ENCODE results near the gene TRABD2B.

DNA sequence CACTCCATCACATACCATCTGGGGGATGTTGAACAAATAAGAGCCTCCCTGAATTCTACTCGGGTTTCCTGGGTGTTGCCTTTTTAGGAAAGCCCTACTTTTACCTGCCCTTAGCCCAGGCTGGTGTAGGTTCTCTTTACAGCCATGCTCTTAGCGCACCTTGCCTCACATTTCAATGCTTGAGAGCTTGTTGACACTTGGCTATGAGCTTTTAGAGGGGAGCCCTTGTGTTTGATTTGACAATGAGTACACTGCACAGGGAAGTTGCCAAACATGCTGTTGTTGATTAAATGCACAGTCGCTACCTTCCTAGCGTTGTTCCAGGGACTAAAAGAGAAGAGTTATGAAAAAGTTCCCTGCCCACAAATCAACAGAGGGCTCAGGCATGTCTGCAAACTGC, 103.8 kb downstream of the TRABD2B start:
- TF ChIP-seq, protein P1, sequence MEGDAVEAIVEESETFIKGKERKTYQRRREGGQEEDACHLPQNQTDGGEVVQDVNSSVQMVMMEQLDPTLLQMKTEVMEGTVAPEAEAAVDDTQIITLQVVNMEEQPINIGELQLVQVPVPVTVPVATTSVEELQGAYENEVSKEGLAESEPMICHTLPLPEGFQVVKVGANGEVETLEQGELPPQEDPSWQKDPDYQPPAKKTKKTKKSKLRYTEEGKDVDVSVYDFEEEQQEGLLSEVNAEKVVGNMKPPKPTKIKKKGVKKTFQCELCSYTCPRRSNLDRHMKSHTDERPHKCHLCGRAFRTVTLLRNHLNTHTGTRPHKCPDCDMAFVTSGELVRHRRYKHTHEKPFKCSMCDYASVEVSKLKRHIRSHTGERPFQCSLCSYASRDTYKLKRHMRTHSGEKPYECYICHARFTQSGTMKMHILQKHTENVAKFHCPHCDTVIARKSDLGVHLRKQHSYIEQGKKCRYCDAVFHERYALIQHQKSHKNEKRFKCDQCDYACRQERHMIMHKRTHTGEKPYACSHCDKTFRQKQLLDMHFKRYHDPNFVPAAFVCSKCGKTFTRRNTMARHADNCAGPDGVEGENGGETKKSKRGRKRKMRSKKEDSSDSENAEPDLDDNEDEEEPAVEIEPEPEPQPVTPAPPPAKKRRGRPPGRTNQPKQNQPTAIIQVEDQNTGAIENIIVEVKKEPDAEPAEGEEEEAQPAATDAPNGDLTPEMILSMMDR (conservative IDR thresholded peaks at IDR 0.05 in 1 of 2, IDR thresholded peaks at IDR 0.05 in 1 of 2; ENCODE audit: low read depth in 1 of 2, low read length in 2 of 2) = no peak
- no peak for TF ChIP-seq EZH2 (IDR thresholded peaks at IDR 0.05; ENCODE audit: low read length, missing control alignments)
